ENCODE data around the gene ERCC8.
"Not testable (repeated sequence)": the region's sequence is repeated elsewhere in the genome, so short reads cannot be mapped to it uniquely, and the experiment has no call there.

The ERCC8 gene, protein sequence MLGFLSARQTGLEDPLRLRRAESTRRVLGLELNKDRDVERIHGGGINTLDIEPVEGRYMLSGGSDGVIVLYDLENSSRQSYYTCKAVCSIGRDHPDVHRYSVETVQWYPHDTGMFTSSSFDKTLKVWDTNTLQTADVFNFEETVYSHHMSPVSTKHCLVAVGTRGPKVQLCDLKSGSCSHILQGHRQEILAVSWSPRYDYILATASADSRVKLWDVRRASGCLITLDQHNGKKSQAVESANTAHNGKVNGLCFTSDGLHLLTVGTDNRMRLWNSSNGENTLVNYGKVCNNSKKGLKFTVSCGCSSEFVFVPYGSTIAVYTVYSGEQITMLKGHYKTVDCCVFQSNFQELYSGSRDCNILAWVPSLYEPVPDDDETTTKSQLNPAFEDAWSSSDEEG

DNA sequence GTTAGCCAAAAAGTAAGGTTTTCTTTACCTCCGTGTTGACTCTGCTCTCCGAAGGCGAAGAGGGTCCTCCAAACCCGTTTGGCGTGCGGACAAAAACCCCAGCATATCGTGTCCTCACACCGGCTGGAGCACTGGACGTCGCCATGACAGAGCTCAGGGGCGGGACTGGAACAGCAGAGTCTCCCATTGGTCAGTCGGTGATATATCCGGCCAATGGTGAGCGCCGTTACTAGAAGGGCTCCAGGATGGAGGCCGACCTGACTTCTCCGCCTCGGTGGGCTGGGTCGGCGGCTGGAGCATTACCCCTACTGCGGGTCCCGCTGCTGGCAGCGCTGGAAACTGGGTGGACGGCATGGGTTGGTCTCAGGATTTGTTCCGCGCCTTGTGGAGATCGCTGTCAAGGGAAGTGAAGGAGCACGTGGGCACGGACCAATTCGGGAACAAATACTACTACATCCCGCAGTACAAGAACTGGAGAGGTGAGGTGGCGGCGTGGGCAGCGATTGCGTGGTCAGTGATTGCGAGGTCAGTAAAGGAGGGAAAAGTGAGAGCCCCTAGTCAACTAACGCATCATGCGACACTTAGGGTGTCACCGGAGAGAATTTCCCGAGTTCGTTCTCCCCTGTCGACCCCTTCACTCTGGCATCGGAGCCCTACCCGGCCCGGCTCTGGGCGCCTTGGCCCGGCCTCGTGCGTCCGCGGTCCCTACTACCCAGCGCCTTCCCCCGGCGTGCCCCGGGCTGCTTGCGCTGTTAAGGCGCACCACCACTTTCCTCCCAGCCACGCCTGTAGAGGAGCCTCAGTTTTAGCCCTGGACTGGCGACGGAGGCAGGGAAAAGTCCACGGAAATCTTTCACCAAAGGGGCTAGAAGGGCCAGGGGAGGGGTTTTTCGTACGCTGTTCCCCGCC, at the start of gene ERCC8, which contains the start of gene NDUFAF2:
Gene ERCC8 (minus strand): TSS at position 167 of the 909 bp plus-strand sequence. CDS start 62 bp downstream, at position 105.
Gene NDUFAF2 (plus strand): TSS at position 302 of the 909 bp plus-strand sequence. CDS start 51 bp downstream, at position 353.
- peak; percentile 85 to 91 for DNase-seq

DNA sequence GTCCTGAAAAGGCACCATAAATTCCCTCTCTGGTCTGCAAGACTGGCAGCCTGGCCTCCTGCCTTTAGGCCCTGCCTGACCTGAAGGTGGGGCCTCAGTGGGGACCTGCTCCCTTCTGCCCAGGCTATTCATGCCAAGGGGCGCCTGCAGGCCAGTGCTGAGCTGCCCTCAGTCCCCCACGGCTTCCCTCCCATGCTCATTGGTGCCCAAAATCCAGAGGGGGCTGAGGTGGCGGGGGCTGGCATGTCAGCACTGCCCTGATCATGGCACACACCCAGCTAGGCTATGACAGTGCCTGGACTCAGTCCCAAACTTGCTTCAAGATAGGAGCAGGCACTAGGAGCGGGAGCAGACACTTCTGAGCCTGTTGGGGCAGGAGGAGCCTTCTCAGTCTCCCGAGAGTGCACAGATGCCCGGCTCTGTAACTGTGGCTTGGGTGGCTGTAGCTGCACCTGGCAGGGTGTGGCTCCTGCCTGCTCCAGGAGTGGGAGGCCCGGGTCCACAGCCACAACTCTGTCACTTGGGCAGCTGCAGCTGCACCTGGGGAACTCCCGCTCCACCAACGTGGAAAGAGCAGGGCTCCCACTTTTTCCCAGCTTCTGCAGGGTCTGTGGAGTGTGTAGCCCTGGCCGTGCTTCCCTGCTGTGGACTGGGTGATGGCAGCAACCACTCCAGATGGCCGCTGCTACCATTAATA, 49.2 kb upstream of the ERCC8 start:
- no peak for DNase-seq

DNA sequence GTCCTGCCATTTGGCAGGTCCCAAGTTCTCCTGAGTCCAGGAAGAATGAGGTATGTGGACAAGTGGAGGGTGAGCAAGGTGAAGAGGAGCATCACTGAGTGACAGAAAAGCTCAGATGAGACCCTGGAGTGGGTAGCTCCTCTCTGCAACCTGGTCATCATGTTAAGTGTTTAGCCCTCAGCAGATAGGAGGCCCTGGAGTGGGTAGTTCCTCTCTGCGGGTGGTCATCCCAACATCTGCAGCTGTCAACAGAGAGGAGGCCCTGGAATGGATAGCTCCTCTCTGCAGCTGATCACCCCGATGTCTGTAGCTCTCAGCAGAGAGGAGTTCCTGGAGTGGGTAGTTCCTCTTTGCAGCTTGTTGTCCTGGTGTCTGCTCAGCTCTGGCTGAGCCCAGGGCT, 48.6 kb upstream of the ERCC8 start:
- no peak for DNase-seq

GRCh38 chr5:60992871-60993270, 48.0 kb upstream of the ERCC8 start:
- DNase-seq = no peak

DNA sequence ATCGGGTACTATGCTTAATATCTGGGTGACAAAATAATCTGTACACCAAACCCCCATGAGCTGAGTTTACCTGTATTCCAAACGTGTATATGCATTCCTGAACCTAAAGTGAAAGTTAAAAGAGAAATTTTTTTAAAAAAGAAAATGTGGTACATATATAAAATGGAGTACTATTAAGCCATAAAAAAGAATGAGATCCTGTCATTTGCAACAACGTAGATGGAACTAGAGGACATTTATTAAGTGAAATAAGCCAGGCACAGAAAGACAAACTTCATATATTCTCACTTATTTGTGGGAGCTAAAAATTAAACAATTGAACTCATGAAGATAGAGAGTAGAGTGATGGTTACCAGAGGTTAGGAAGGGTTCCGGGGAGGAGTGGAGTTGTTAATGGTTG, 44.9 kb upstream of the ERCC8 start:
- DNase-seq = no peak

DNA sequence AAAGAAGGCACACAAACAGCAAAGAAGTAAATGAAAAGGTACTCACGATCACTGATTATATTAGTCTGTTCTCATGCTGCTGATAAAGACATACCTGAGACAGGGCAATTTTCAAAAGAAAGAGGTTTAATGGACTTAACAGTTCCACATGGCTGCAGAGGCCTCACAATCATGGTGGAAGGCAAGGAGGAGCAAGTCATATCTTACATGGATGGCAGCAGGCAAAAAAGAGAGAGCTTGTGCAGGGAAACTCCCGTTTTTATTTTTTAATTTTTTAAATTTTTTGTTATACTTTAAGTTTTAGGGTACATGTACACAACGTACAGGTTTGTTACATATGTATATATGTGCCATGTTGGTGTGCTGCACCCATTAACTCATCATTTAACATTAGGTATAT, 37.3 kb upstream of the ERCC8 start:
- DNase-seq = not testable (repeated sequence)

DNA sequence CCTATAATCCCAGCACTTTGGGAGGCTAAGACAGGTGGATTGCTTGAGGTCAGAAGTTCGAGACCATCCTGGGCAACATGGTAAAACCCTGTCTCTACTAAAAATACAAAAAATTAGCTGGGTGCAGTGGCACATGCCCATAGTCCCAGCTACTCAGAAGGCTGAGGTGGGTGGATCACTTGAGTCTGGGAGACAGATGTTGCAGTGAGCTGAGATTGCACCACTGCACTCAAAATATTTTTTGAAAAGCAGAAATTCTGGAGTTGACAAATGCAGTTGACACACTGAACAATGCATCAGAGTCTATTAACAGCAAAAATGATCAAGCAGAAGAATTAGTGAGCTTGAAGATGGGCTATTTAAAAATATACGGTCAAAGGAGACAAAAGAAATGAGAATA, 35.6 kb upstream of the ERCC8 start:
- no peak for DNase-seq

GRCh38 chr5:60978968-60979367, 34.1 kb upstream of the ERCC8 start:
- no peak for DNase-seq

DNA sequence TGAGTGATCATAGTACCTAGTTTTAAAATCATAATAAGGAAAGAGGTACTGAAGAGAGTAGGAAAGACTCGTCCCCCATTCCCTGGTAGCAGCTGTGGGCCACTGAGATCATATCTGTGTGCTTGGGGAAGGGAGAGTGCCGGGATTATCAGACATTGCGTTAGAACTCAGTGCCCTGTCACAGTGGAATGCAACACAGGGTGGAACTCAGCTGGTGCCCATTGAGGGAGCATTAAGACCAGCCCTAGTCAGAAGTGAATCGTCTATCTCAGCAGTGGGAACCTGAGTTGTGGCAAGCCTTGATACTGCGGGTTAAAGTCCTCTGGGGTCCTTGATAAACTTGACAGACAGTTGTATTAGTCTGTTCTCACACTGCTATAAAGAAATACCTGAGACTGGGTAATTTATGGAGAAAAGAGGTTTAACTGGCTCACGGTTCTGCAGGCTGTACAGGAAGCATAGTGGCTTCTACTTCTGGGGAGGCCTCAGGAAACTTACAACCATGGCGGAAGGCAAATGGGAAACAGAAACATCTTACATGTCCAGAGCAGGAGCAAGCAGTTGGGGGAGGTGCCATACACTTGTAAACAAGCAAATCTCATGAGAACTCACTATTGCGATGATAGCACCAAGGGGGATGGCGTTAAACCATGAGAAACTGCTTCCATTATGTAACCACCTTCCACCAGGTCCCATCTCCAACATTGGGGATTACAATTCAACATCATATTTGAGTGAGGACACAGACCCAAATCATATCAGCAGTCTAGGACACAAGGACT, 33.3 kb upstream of the ERCC8 start:
- no peak for DNase-seq

GRCh38 chr5:60972231-60972630, 27.4 kb upstream of the ERCC8 start:
- no peak for DNase-seq

DNA sequence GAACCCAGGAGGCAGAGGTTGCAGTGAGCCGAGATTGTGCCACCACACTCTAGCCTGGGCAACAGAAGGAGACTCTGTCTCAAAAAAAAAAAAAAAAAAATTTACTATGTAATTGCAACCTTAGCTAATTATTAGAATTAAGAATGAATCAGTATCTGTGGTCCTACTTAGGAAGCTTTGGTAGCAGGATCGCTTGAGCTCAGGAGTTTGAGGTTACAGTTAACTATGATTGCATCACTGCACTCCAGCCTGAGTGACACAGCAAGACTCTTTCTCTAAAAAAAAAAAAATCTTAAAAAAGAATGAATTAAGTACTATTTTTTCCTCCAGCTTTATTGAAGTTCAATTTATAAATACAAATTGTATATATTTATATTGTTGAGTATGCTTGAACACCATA, 16.8 kb upstream of the ERCC8 start:
- DNase-seq = no peak

DNA sequence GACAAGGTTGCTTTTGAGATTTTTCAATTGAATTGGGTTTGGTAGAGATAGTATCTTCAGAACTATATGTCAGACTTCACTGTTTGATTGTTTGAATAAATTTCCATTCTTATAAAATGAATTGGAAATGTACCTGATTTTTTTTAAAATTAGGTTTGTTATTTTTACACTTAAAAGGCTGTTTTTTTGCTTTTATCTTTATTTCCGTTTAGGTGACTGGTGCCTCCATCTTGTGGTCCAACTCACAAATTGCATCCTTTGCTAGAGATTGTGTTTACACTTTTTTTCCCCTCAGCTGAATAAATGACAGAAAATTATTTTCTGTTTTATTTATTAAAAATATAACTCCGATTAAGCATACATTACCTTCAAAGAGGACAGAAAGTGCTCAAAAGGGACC, 15.7 kb upstream of the ERCC8 start:
- DNase-seq = no peak

GRCh38 chr5:60959156-60959555, 14.3 kb upstream of the ERCC8 start:
- DNase-seq = peak in 1 of 2 donors; percentile 57

DNA sequence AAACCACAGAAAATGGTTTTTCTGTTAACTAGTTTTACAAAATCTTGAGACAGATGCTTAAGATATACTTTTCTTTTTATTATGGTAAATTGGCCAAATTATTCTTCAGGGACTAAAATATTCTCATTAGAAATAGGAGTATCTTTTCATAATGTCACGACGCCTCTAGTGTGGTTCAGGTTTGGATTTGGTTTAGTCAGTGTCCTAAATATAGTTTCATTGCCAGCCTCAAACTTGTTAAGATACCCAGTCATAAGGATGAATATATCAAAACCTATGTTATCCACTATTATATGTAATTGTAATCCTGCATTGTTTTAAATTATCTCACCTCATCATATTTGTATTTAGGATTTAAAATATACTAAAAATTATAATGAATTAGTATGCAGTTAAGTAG, 13.8 kb upstream of the ERCC8 start:
- no peak for DNase-seq

GRCh38 chr5:60958088-60958487, 13.2 kb upstream of the ERCC8 start:
- DNase-seq = no peak

GRCh38 chr5:60955239-60955638, 10.4 kb upstream of the ERCC8 start:
- no peak for DNase-seq

GRCh38 chr5:60948738-60949137, 3.9 kb upstream of the ERCC8 start:
- DNase-seq = no peak

DNA sequence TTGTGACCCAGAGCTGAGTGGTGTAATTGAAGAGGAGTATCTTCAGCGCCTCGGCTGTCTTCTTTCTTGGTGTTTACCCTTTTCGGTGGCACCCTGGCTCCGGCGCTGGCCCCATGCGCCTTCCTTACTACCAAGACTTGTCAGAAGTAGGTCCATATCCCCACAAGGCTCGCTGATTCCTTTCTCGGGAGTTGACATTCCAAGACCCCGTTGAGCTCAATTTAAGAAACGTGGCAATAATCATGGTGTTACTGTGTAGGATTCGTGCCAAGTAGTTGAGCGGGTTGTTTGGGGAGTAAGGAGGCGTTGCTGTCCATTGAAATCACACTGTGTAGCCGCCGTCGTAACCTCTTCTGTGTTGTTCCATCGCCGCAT, 930 bp upstream of the ERCC8 start:
- peak; percentile 25 to 40 for DNase-seq

GRCh38 chr5:60943624-60944023, 1.2 kb downstream of the ERCC8 start:
- DNase-seq = no peak

GRCh38 chr5:60929024-60929423, 15.8 kb downstream of the ERCC8 start:
- DNase-seq = no peak

DNA sequence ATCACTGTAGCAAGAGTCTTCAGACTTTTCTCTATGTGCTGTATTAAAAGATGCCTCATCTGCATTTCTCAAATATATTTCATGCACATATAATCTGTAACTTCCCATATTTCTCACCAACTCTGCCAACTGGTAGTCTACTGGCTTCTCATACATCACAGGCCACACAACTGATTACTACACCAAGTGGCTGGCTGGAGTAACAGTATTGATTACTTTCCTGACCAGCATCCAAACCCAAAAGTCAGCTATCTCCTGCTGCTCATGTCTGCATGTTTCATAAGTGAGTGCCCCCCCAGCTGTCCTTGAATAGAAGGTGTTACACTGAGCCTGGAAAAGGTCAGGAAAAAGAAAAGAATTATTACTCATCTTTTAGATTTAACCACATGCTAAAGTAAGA, 17.4 kb downstream of the ERCC8 start:
- DNase-seq = no peak

DNA sequence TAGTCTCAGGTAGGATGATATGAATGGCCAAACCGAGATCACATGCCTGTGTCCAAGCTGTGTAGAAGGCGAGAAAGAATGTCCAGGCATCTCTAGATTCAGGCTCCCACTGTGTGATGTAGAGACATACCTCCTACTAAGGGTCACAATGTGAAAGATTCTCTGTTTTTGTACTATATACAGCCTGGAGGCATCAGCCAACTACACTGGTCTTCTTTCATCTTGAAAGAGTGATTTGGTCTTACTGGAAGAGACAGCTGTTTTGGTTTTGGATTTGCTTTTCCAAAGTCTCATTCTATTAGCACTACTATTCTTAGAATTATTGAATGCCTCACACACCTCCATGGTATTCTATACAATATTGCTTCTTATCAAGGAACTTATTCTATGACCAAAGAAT, 26.4 kb downstream of the ERCC8 start:
- DNase-seq = no peak

All from hippocampal formation (tissue), 2 donors.